Mononuclear cell (primary cell): Measurements from ENCODE around the gene STAT6. TPM values are rescaled to one million over a fixed set of nuclear protein-coding genes. Genes with fewer than 3 reads are reported as not detected.

ENCODE experiments used
- H3K27me3 ChIP-seq: 2 replicates; pipeline ENCODE4 v1.6.0; 2011; ENCODE audit warnings: low read length, control low read depth; ENCODE audit not compliant: insufficient read depth
- H3K4me1 ChIP-seq: 2 replicates; pipeline ENCODE4 v1.5.1; 2011; ENCODE audit warnings: mild to moderate bottlenecking, low read length, control low read depth; ENCODE audit not compliant: insufficient read depth
- H3K4me3 ChIP-seq: 2 replicates; pipeline ENCODE4 v1.5.1; 2011; ENCODE audit warnings: mild to moderate bottlenecking, low read length, moderate library complexity
- H3K9me3 ChIP-seq: 2 replicates; pipeline ENCODE4 v1.5.1; 2011; ENCODE audit warnings: low read depth, mild to moderate bottlenecking, control low read depth, low read length
- total RNA-seq: library from RNA; depleted of rRNA; stranded (reverse); fragments of >200 nt; gene quantifications from one replicate; pipeline ENCODE4 v1.2.3, GENCODE V29; 2012

The STAT6 gene
- total RNA-seq, 1 donor: 68.1 TPM

DNA sequence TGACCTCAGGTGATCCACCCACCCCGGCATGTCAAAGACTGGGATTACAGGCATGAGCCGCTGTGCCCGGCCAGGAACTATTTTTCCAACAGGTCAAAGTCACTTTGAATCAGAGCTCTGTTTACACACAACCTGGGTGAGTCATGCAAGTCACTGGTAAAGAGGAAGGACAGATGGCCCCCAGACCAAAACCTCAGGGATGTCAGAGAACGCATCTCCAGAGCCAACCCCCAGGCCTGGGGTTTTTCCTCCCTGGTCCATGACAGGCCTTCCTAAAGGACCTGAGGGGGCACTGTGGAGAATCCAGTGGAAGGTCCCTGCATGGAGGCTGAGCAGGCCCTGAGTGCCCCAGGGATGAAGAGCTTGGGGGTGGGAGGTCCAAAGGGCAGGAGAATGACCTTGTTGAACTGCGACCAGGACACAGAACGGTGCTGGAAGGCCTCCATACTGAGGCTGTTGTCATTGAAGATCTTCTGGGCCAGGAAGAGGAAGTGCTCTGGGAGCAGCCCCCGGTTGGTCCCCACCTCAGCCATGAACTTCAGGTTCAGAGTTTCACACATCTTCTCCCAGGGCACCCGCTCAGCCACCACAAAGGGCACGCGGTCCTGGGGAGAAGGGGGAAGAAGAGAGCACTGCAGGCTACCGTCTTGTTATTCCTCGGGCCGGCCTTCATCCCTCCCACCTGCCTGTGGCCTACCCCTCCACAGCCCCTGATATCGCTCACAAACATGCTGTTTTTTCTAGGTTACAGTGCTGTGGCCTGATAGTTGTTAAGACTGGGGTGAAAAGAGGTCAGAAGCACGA lies 9.1 kb downstream of the STAT6 start:
- H3K4me1 ChIP-seq: peaks cover 14% of the 10 kb centered on the region
- H3K9me3 ChIP-seq: no peaks in the 10 kb centered on the region
- no peaks in the 10 kb centered on the region for H3K27me3 ChIP-seq
- H3K4me3 ChIP-seq: no peak overlapping the region

DNA sequence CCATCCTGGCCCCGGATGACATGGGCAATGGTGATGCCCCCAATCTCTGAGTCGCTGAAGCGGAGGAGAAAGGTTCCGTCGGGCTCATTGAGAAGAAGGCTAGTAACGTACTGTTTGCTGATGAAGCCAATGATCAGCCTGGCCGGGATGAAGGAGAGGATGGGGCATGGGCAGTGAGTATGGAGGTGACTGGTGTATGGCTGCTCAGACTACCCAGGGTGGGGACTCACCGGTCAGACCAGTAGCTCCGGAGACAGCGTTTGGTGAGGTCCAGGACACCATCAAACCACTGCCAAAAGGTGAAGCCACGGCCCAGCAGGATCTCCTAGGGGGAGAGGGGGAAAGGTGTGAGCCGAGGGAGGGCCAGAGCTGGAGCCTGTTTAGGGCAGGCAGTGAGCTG lies 11.4 kb downstream of the STAT6 start:
- Histone ChIP-seq H3K4me1 (peaks cover 16% of the 10 kb centered on the region), H3K4me3 (no peak overlapping the region), H3K27me3 (no peaks in the 10 kb centered on the region), H3K9me3 (no peaks in the 10 kb centered on the region)

DNA sequence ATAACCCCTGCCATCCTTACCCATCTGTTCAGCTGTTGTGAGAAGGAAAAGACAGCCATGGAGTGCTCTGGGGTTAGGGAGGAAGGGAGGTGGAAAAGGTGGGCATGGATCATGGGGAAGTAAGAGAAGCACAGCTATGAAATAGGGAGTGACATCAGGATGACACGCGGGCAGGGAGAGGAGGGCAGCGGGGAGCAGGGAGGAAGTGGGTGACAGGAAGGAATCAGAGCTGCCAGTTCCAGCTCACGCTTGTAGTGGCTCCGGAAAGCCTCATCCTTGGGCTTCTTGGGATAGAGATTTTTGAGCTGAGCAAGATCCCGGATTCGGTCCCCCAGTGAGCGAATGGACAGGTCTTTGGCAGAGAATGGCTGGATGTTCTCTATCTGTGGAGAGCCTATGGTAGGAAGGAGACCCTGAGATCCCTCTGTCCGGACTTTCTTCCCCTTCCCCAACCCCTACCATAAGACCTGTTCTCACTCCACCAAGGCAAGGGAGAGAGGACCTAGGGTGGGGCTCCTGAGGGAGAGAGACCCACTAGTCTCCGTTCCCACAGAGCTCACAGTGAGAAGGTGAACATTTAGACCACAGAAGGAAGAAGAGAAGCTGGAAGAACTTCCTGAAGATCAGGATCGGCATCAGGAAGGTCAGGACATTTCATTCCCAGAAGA lies 12.0 kb downstream of the STAT6 start:
- no peaks in the 10 kb centered on the region for H3K27me3 ChIP-seq
- no peaks in the 10 kb centered on the region for H3K9me3 ChIP-seq
- peaks cover 21% of the 10 kb centered on the region for H3K4me1 ChIP-seq
- H3K4me3 ChIP-seq: no peak overlapping the region

GRCh38 chr12:57098546-57098945 lies 12.6 kb downstream of the STAT6 start:
- H3K27me3 ChIP-seq: no peaks in the 10 kb centered on the region
- H3K4me3 ChIP-seq: no peak overlapping the region
- no peaks in the 10 kb centered on the region for H3K9me3 ChIP-seq
- H3K4me1 ChIP-seq: peaks cover 27% of the 10 kb centered on the region

GRCh38 chr12:57097554-57097835 lies 13.7 kb downstream of the STAT6 start:
- no peaks in the 10 kb centered on the region for H3K9me3 ChIP-seq

GRCh38 chr12:57096748-57097553 lies 14.2 kb downstream of the STAT6 start:
- Histone ChIP-seq H3K4me1 (peaks cover 23% of the 10 kb centered on the region), H3K9me3 (no peaks in the 10 kb centered on the region), H3K27me3 (no peaks in the 10 kb centered on the region), H3K4me3 (no peak overlapping the region)

More at GRCh38 chr12:57097554-57097835, 13.7 kb downstream of the STAT6 start:
- Histone ChIP-seq H3K4me1 (peaks cover 24% of the 10 kb centered on the region), H3K27me3 (no peaks in the 10 kb centered on the region), H3K4me3 (no peak overlapping the region)

GRCh38 chr12:57096099-57096572 lies 15.0 kb downstream of the STAT6 start:
- peaks cover 23% of the 10 kb centered on the region for H3K4me1 ChIP-seq
- no peaks in the 10 kb centered on the region for H3K27me3 ChIP-seq
- no peak overlapping the region for H3K4me3 ChIP-seq
- no peaks in the 10 kb centered on the region for H3K9me3 ChIP-seq

GRCh38 chr12:57095440-57095839 lies 15.7 kb downstream of the STAT6 start:
- H3K4me1 ChIP-seq: peaks cover 30% of the 10 kb centered on the region
- H3K4me3 ChIP-seq: no peak overlapping the region
- no peaks in the 10 kb centered on the region for H3K9me3 ChIP-seq
- H3K27me3 ChIP-seq: no peaks in the 10 kb centered on the region

DNA sequence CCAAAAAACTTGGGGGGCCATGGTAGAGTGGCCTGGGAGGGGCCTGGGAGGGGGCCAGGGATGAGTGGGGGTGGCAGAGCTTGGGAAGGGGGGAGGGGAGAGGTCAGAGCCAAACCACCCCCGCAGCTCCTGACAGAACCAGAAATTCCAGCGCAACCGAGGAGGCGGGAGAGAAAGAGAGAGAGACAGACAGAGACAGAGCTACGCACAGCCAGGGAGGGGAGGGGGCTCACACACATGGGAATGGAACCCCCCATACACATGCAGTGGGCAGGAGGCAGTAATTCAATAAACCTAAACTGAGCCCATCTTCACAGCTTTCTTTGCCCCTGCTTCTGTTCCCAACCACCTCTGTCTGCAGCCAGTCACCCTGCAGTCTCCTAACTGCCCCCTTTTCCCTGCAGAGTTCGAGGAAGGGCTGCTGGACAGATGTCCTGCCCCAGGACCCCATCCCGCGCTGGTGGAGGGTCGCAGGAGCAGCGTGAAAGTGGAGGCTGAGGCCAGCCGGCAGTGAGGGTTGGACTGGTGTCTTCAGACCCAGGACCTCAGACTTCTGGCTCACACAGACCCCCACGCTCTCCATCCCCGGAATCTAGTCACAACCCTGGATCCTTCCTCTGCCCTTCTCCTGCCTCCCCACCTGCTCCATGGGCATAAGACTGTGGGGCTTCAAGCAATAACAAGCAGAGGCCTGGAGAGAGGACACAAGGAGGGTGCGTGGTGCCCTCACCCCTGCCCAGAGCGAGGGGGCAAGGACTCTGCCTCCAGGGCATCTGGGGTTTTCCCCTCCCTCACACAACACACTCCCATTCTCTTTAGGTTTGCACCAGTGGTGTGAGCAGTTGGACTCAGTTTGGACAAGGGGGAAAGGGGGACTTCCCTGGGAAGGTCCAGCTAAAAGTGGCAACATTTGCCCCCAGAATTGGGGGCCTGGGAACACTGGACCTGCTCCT lies 16.7 kb downstream of the STAT6 start:
- no peak overlapping the region for H3K4me3 ChIP-seq
- H3K4me1 ChIP-seq: peaks cover 39% of the 10 kb centered on the region
- H3K27me3 ChIP-seq: no peaks in the 10 kb centered on the region
- no peaks in the 10 kb centered on the region for H3K9me3 ChIP-seq

DNA sequence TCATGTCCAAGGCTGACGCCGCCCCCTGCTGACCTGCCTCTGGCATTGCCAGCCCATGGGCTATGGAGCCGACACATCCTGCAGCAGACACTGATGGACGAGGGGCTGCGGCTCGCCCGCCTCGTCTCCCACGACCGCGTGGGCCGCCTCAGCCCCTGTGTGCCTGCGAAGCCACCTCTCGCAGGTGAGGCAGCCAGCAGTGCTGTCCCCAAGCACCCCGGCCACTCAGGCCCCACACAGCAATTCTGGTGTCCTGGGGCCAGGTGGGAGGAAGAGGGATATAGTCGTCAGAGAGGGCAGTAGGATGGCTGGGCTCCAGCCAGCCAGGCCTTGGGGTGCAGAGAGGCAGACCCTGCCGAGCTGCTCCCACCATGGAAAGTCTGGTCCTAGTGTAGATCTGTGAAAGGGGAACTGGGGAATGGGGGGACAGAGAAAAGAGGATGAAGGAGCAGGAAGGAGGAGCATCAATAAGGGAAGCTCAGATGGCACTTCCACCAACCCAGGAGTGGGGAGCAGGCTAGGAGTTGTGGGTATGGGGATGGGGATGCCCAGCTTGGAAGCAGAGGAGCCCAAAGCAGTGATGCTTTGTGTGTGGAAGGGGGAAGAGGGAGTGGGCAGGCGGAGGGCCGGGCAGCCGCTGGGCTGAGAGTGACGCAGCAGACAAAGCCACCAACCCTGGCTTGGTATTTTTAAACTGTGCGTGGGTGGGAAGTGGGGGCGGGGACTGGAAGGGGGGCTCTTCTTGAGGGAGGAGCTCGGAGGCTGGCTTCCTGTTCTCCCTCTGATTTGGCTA lies 17.6 kb downstream of the STAT6 start:
- H3K9me3 ChIP-seq: no peaks in the 10 kb centered on the region
- no peaks in the 10 kb centered on the region for H3K27me3 ChIP-seq
- H3K4me3 ChIP-seq: no peak overlapping the region
- H3K4me1 ChIP-seq: peaks cover 40% of the 10 kb centered on the region

DNA sequence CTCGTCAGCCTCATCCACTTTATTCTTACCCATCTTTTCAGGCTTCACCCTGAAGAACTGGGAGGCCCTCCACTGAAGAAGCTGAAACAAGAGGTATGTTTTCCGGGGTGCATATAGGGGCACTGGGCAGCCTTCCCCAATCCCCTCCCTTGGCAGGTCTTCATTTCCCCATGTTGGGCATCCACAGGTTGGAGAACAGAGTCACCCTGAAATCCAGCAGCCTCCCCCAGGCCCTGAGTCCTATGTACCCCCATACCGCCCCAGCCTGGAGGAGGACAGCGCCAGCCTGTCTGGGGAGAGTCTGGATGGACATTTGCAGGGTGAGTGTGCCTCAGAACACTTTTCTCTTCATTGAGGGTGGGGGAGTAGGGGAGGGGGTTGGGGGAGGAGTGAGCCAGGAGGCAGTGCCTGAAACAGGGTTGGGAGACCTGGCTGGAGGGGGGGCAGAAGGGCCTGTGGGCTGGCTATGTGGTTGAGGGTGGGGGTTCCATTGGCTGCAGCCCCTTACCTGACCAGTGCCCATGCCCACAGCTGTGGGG lies 18.2 kb downstream of the STAT6 start:
- Histone ChIP-seq H3K4me1 (peaks cover 45% of the 10 kb centered on the region), H3K9me3 (no peaks in the 10 kb centered on the region), H3K4me3 (no peak overlapping the region), H3K27me3 (no peaks in the 10 kb centered on the region)

GRCh38 chr12:57092529-57092862 lies 18.7 kb downstream of the STAT6 start:
- peaks cover 47% of the 10 kb centered on the region for H3K4me1 ChIP-seq
- H3K27me3 ChIP-seq: no peaks in the 10 kb centered on the region
- H3K4me3 ChIP-seq: no peak overlapping the region
- no peaks in the 10 kb centered on the region for H3K9me3 ChIP-seq

GRCh38 chr12:57091638-57092528 lies 19.3 kb downstream of the STAT6 start:
- H3K4me1 ChIP-seq: peaks cover 48% of the 10 kb centered on the region
- no peak overlapping the region for H3K4me3 ChIP-seq

More at GRCh38 chr12:57091638-57092528, 19.3 kb downstream of the STAT6 start:
- H3K9me3 ChIP-seq: no peaks in the 10 kb centered on the region
- H3K27me3 ChIP-seq: no peaks in the 10 kb centered on the region
